CD4-positive, alpha-beta T cell treated with Interleukin-15 for 4 hours (primary cell): ENCODE data around the gene SELENOH.

Source experiments
- DNase-seq: peaks from one replicate; pipeline ENCODE4 v3.0.0-alpha.2; 2020; ENCODE audit warnings: low spot score

The SELENOH gene

DNA sequence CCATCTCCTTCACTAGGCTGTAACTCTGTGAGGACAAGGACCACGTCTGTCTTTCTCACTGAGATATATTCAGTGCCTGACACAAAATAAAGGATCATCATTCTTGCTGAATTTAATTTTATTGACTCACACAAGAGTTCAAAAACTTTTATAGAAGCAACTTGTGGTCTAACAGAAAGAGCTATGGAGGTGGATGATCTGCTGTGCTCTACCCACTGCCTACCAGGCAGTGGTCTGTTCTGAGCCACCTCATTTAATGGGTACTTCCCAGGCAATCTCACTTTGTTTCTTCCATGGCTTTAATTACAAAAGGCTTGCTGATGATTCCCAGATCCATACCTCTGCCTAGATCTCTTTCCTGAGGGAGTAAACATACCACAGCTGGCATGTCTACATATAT is 5.6 kb downstream of the SELENOH start:
- no peak for DNase-seq

DNA sequence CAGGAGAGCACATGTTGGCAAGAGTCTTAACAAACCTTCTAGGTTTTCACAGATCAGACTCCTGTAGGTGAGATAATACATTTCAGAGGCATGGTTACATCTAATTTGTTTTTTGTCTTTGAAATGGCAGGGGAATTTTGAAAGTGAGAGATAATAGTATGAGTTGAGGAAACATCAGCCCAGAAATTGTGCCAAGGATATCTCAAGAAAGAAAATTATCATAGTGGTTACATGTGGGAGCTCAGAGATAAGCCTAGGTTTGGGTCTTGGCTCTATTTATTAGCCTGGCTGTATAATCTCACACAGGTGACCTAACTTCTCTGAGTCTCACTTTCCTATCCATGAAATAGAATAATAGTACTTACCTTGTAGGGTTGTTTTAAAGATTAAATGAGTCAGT is 9.9 kb downstream of the SELENOH start:
- no peak for DNase-seq

DNA sequence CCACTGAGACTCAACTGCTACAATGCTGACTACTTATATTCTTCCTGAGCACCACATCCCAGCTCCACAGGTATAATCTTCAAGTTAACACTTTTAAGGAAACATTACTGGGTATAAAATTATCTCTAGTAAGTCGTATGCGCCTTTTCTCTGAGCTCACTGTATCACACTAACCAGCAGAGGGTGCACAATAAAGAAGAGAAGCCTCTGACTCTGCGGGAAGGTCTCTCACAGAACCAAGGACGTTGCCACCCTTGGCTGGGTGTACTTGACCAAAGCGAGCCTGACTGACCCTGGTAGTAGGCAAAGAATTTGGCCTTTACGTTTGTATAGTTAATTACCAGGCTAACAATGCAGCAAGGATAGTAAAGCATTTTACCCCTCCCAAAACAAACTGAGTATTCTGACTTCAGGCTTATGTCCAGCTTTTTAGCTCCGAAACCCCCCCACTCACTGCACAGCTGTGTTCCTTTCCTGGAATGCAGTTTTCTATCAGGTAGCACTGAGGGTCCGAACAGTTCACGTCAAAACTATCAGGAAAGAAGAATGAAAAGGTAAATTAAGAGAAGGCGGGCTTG is 10.5 kb downstream of the SELENOH start, which contains the start of gene BTBD18:
TSS of gene BTBD18 (minus strand) at position 144 of the 578 bp plus-strand sequence. CDS start 631 bp downstream, outside the sequence.
- no peak for DNase-seq

DNA sequence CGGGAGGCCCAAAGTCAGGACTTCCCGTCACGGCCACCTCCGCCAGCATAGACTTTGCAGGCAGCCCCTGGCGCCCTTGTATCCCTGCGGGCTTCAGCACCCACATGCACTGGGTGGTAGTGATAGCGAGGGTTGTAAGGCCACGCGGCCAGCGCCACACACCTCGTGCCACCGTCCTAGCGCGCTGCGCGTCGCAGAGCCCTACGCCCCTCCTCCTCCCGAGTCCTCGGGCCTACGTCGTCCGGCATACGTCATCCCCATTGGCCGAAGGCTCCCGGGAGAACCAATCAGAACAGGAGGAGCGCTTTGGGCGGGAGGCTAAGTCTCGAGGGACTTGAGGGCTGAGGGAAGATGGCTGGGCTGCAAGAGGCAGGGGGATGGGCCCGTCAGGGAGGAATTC is 11.7 kb downstream of the SELENOH start:
- no peak for DNase-seq

DNA sequence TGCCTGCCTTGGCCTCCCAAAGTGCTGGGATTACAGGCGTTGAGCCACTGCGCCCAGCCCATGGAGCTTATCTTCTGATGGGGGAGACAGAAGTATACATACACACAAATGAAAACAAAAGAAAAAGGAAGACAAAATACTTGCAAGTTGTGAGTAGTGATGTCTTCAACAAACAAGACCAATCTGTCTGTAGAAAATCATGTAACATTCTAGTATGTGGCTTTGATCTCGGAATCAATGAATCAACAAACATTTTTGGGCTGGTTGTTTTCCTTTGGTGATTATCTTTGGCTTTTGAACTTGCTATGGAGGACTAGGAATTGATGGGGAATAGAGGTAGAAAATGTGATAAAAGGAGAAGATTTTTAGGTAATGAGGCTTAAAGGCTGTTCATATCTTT is 16.9 kb downstream of the SELENOH start:
- DNase-seq, result no peak

DNA sequence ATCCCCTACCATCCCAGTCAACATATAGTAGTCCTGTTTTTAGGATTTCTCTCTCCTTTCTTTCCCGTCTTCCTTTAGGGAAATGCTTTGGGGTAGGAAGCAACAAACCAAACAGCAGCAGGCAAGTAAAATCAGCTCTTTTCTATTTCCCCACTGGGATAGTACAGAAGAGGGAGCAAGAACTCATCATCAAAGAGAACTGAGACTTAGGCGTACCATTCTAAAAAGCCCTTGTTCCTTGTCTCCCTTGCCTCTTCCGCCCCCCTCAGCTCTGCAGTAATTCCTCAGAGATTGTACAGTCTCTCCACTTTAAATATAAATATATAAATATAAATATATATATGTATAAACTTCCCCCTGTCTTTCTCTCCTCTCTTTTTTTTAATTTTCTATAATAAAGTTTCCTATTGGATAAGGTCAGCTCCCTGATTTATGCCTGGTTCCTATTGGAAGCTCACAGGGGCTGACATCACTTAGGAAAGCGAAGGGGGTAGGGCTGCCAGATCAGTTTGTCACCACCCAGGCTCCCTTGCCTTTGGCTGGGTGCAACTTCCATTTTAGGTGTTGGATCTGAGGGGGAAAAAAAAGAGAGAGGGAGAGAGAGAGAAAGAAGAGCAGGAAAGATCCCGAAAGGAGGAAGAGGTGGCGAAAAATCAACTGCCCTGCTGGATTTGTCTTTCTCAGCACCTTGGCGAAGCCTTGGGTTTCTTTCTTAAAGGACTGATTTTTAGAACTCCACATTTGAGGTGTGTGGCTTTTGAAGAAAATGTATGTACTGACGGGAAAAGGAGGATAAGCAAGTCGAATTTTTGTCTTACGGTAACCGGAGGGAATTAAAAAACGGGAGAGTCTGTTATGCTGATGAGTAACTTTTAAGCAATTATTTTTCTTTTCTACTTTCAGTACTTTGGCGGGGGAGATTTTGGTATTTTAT is 20.3 kb downstream of the SELENOH start, which contains the start of gene CTNND1:
TSS of gene CTNND1 (plus strand) at position 502 of the 934 bp plus-strand sequence. CDS start 29,677 bp downstream, outside the sequence.
- peak; percentile 5 for DNase-seq

DNA sequence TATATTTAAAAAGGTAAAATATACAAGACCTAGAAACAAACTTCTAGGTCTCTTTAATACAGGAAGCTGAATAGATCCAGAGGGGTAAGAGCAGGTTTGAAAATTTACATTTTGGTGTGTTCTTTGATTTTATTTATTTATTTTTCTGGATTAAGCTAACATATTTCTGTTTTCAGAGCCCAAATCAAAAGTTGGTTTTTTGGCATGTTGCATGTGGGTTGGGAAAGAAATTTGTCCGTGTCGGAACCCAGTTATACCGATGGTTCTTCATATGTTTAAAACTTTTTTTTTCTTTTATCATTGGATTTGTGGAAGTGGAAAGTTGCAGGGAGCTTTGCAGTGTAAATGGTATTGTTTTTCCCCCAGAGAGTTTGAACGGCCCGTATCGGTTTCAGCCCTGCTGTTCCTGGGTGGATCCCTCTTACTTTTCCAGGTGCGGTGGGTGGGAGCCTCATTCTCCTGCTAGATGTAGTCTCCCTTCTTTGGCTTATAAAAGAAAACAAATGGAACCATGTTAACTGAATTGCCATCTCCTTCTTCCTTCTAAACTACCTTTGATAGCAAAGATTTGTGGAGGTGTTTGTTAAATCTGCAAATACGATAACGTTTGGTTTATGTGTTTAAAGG is 21.1 kb downstream of the SELENOH start:
- DNase-seq, result no peak

DNA sequence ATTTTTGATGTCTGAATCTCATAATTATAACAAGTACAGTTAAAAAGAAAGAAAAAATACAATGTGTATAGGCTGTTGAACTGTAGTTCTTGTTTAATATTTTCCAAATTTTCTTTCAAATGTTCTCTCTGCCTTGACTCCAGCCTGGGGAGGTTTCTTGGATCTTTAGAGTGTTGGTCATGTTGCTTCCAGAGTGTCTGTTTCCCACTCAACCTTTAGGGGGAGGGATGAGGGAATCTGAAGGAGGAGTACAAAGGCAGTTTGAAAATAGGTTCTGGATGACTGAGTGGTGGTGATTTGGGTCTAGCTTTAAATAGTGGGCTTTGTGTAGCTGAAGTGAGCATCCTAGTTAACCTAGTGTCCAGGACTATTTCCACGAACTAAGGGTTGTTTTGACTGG is 22.3 kb downstream of the SELENOH start:
- no peak for DNase-seq

DNA sequence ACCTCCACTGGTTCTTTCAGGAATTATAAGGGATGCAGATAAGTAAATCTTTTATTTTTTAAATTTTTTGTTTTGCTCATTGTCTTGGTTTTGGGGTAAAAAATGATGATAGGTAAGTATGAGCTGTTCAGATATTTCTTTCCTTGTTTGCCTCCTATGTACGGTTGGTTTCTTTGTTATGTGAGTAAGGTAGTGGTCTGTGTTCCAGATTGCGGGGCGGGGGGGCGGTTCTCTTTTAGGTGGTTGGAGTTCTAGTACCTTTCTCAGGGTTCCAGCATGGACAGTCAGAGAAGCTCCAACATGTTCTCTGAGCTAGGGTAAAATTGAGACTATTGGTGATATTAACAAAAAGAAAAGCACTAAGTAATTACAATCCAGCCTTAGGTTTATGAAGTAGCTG is 22.7 kb downstream of the SELENOH start:
- no peak for DNase-seq

DNA sequence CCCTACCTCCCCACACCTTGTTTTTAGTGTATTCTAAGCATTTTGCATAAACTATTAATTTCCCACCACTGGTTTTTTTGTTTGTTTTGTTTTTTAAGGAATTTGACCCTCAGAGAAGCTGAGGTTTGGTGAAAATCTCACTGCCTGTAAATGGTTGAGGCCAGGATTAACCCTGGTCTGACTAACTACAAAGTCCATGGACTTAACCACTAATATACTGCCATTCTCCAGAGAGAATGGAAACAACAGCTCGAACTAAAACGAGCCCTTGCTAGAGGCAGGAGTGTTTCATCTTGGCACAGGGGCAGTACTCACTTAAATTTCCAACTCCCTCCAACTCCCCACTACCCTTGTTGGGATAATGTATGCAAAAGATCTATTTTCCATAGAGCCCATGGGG is 23.3 kb downstream of the SELENOH start:
- no peak for DNase-seq

DNA sequence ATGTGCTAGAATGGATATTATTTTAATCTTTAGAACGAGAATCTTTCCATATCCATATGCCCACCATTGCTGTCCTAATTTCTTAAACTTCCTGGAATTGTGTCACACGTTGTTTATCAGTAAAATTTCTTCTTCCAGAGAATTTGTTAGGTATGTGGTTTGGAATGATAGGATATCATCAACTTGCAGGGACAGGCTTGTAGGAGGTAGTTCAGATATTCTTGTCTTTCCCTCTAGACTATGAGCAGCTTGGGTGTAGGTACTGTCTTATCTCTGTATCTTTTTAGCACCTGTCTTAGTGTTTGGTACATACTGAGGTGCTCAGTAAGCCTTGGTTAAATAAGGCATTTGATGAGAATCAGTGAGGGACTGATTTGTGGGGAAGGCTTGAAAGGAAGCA is 23.7 kb downstream of the SELENOH start:
- DNase-seq, result no peak

DNA sequence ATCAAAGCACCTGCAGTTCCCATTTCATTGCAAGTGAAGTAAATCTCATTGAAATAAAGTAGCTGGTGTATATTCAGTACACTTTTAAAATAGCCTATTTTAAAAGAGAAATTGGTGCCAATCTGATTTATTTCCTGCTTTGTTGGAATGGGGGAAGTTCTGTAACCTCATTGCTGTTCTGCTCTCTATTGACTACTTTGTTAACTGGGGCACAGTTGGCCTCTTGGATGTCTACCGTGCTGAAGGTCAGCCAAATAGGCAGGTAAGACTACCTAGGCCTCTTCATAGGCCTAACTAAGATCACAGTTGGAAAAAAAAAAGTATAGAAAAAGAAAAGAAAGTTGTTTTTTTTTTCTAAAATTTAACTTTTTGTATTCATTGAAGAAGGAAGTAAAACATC is 29.5 kb downstream of the SELENOH start:
- no peak for DNase-seq

DNA sequence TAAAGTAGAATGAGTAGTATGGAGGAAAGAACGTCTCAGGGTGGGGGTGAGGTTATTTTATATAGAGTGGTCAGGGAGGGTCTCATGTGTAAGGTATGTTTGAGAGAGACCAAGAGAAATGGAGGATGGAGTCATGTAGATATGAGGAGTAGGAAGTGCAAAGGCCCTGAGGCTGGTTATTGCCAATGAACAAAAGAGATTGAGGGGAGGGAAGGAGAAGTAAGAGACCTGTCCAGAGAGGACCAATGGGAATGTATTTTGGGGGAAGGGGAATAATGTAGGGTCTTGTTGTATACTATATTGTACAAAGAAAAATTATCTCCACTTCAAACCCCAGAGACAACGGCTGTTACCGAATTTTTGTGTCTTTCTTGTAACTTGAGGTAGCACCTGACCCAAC is 30.1 kb downstream of the SELENOH start:
- no peak for DNase-seq

DNA sequence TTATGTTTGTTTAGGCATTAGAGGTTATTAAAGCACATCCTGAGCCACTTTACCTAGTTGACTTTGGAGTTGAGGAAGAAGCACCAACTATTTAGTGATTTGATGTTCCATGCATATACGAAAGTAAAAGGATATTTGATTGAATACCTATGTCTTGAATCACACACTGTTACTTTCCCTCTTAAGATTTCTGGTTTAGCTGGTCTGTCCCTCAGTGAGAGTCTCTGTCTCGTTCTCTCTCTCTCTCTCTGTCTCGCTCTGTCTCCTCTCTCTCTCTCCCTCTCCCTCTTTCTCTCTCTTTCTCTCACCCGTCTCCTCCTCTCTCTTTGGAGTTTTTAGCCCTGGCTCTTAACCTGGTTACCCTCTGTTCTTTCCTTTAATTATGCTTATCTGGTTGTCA is 31.3 kb downstream of the SELENOH start:
- DNase-seq, result no peak

DNA sequence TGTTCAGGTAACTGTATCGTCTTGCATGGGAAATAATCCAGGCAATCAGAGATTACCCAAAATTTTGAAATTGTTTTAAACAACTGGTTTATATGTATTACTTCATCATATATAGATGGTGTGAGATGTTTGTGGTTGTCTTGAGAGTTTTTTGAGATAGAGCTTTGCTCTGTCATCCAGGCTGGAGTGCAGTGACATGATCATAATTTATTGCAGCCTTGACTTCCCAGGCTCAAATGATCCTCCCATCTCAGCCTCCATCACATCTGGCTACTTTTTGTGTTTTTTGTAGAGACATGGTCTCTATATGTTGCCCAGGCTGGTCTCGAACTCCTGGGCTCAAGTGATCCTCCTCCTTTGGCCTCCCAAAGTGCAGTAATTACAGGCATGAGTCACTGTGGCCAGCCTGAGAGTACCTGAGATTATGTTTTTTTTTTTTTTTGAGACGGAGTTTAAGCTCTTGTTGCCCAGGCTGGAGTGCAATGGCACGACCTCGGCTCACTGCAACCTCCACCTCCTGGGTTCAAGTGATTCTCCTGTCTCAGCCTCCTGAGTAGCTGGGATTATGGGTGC is 31.8 kb downstream of the SELENOH start:
- no peak for DNase-seq

DNA sequence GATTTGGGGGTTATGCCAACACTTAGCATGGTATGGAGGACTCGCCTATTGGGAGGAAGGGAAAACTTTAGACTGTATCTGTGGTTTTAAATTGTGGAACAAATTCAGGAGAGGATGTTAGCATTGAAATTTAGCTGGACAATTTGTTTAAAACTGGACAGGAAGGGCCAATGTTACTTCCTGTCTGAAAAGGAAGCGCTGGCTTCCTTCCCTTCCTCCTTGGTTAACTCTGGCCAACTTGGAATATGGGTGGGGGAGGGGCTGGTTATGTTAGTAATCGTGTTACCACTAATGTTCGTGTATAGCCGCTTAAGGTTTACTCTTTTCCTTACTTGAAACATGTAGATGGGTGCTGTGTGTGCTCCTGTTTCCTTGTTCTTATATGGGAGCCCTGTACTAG is 34.2 kb downstream of the SELENOH start:
- no peak for DNase-seq

DNA sequence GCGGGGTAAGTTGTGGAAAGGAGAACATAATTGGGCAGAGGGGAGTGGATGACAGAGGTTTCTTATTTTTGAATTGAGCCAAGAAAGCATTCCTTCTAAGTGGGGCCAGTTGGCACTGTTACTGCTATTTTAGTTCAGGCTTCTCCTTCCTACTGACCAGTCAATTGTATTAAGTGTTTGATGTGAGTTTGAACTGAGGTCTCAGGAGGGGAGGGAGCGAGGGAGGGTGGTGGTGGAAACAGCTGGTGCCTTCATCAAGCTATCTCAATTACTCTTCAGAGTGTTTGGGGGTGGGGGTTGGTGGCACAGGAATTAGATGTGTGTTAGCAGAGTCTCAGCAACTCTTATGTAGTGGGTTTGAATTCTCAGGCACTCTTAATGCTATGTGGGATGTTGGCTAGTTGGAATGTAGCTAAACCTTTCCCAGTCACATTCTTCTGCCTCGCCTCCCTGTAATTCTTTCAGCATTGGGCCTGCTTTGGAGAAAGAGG is 34.8 kb downstream of the SELENOH start:
- no peak for DNase-seq

DNA sequence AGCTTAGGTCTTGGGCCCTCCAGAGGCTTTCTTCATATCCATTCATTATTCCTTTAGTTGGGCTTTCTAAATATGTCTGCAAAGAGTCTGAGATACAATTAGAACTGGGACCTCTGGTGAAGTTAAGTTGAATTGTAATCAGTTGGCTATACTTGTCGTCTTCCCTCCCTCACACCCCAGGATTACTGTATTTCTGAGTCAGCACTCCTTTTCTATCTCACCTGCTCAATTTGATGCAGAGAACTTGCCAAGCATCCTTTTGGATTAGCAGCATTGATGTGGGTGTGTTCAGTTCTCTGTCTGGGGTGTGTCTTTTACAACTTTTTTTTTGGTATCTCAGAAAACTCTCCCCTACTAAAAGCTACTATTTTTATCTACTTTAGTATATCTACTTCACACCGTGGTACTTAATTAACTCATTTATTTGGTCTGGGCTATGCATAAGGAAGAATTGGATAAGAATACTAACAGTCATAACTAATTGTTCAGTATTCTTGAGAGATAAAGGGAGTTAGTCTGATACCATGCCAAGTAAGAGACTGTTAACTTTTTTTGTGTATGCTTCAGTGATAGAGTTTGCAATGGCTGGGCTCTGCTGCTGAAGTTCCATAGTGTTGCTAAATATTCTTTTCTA is 35.4 kb downstream of the SELENOH start:
- DNase-seq, result no peak

DNA sequence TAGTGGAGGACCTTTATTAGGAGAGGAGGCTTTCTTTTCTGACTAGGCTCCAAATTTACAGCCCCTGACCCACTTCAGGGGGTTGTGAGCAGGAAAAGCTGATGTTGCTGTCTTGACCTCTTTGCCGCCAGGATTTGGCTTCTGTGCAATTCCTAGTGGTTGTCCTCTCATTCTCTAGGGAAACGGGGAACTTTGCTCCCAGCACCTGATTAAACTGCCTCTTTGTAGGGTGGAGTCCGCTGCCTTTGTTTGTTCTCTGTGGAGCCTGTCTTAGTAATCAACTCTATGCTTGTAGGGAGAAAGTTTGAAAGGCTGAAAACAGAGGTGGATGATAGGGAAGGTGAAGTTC is 36.7 kb downstream of the SELENOH start:
- DNase-seq, result no peak

DNA sequence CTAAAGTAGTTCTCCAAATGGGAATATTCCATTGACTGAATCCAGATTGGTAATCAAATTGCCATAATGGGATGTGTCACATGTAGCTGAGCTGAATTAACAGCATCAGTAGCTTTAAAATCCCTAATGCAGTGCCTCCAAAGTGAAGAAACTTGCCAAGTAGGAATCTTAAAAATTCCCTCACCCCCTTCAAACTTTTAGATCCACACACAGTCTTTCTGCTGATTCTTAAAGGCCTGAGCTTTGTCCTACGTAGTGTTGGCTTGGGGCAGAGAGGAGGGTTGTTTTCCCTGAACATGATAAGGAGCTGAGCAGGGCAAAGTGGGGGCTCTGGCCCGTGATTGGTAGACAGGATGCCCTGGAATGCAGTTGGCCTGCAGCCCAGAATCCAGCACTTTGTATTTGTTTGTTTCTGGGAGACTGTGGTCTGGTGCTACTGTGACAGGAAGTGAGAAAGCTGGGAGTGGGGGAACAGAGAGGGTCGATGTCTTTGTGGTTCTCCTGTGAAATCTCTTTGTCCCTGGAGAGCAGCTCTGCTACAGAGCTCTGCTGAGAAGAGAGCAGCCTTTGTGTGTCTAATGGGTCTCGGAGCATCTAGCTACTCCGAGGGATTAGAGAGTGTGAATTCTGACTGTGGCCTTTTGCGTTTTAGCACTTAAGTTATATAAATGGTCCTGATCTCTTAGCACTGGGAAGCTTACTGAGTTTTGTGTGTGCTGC is 37.2 kb downstream of the SELENOH start:
- DNase-seq, result no peak

DNA sequence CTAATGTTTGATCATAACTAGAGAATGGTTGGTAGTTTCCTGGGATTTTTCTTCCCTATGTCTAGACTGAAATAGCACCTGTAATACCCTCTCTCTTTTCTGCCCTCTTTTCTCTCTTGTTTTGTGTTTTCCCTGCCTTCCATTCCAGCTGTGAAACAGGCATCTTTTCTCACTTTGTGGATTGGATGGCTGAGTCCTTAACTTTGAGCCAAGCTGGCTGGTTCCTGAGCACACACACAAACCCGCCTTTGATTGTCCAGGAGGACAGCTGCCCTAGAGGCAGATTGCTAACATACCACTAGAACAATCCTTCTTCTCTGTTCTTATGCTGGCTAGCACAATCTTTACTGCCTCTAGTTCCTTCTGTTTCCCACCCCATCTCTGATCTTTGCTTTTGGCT is 38.0 kb downstream of the SELENOH start:
- DNase-seq, result no peak
